Activated effector memory CD4-positive, alpha-beta T cell treated with anti-CD3 and anti-CD28 coated beads, Interleukin-2, amount 50 U/mL, for 16 hours (primary cell): ENCODE results near the gene CNOT6.
"Not testable (repeated sequence)": the region's sequence is repeated elsewhere in the genome, so short reads cannot be mapped to it uniquely, and the experiment has no call there.

Source experiments
- DNase-seq: peaks from one replicate; pipeline ENCODE4 v3.0.0-alpha.2; 2020

CNOT6 gene

DNA sequence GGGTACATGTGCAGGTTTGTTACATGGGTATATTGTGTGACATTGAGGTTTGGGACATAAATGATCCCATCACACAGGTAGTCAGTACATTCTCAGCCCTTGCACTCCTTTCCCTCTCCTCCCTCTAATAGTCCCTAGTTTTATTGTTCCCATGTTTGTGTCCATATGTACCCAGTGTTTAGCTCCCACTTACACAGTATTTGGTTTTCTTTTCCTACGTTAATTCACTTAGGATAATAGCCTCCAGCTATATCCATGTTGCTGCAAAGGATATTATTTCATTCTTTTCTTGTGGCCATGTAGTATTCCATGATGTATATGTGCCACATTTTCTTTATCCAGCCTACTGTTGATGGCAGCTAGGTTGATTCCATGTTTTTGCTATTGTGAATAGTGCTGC is 27.4 kb downstream of the CNOT6 start:
- DNase-seq, result no peak

DNA sequence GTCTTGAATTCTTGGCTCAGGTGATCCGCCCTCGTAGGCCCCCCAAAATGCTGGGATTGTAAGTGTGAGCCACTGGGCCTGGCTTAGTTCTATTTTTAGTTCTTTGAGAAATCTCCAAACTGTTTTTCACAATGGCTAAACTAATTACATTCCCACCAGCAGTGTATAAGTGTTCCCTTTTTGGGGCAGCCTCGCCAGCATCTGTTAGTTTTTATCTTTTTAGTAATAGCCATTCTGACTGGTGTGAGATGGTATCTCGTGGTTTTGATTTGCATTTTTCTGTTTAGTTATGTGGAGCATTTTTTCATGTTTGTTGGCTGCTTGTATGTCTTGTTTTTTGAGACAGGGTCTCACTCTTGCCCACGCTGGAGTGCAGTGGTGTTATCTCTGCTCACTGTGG is 28.2 kb downstream of the CNOT6 start:
- DNase-seq, result no peak

DNA sequence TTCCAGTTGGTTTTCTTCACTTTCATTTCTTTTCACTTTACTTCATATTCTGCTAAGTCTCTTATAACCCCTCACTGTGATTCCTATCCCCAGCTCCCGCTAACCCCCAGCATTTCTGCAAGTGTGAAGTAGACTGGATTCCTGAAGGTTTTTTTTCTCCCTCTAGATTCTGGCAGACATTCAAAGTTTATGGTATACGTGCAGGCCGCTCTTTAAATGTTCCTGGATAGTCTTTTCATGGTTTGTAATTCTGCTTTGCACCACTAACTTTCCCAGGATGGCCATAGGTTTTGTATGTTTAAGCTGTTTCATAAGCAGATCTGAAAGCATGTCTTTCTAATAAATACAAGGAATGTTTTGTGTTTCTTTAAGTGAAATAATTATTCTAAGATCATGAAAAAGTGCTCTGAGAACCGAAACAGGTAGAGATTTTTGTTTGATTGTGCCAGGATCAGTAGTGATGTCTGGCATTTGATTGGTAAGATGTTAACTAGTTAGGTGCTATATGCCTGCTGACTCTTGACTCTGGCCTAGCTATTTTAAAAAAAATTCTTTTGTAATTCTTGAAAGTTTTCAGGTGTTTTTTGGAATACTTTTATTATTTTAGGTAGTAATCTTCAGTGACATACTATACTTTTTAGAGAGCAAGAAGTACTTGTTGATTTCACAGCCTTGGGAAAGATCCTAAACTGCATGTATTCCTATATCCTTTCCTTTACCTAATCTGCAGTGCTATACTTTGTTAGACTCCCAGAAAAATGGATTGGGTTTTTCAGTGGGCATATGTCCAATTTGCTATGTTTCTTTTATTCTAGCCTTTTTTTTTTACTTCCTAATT is 29.7 kb downstream of the CNOT6 start:
- DNase-seq, result no peak

DNA sequence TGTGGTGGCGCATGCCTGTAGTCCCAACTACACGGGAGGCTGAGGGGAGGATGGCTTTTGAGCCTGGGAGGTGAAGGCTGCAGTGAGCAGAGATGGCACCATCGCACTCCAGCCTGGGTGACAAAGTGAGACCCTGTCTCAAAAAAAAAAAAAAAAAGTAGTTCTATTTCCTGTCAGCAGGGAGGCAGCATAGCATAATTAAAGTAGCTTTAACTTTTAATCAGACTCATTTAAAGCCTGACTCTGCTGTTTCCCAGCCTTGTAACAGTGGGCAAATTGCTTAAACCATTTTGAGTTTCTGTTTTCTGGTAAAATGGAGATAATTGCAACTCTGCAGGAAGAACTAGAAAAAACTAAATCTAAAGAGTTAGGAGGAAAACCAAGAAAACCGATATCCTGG is 31.2 kb downstream of the CNOT6 start:
- no peak for DNase-seq

DNA sequence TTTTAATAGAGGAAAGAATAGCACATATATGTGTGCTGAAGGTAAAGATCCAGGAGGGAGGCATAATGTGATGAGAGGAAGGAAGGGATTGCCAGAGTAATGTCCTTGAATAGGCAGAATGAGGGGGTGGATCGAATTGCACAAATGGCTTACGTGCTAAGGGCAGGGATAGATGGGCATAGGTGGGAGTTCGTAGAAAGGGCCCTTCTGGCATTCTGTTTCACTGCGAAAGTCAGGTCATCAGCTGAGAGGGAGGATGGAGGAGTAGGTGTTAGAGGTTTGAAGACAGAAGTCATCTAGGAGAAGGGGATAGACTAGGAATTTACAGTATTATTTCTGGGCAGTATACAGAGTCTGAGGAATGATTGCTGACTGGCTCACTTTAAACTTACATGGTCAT is 32.1 kb downstream of the CNOT6 start:
- DNase-seq, result no peak

DNA sequence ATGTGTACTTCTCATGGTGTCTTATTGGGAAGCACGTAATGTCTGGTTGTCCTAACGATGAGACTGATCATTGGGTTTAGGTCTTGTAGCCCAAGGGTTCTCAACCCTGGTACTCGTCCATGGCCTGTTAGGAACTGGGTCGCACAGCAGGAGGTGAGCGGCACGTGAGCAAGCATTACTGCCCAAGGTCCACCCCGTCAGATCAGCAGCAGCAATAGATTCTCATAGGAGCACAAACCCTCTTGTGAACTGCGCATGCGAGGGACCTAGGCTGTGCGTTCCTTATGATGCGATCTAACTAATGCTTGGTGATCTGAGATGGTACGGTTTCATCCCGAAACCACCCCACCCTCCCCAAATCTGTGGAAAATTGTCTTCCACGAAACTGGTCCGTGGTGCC is 33.5 kb downstream of the CNOT6 start:
- no peak for DNase-seq

DNA sequence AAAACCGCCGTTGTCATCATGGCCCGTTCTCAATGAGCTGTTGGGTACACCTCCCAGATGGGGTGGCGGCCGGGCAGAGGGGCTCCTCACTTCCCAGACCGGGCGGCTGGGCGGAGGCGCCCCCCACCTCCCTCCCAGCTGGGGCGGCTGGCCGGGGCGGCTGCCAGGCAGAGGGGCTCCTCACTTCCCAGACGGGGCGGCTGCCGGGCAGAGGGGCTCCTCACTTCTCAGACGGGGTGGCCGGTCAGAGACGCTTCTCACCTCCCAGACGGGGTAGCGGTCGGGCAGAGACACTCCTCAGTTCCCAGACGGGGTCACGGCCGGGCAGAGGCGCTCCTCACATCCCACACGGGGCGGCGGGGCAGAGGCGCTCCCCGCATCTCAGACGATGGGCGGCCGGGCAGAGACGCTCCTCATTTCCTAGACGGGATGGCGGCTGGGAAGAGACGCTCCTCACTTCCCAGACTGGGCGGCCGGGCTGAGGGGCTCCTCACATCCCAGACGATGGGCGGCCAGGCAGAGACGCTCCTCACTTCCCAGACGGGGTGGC is 36.9 kb downstream of the CNOT6 start:
- DNase-seq, result not testable (repeated sequence)

DNA sequence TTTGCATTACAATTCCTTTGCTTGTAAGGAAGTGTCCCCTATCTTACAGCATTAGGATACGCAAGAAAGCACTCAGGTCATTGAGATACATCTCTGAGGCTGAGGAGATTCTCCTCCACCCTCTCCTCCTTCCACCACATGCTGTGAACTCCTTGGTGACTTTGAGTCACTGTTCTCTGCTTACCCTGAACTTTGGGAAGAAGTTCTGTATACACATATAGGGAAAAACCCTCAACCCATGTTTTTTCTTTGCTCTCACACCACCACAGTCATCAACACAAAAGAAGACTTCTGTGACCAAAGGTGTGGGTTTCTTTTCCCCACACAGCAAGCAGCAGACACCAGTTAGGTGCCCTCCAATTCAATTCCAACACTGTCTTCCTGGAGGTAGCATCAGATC is 38.1 kb downstream of the CNOT6 start:
- DNase-seq, result no peak

DNA sequence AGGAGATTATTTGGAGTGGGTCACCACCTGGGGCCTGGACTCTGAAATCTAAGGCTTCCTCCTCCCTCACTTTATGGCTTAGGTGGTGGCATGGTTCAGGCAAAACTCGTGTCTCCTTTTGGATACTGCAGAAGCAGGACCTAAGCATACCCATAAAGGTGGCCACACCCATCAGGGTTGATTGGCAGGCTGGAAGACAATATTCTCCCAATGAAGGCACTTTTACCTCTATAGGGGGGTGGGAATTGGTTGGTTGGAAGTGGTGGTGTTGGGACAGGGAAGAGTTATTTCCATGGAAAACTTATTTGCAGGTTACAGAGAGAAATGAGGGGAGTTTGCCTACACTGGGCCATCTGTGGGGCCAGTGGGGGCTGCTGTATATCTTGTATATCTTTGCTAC is 39.7 kb downstream of the CNOT6 start:
- no peak for DNase-seq

DNA sequence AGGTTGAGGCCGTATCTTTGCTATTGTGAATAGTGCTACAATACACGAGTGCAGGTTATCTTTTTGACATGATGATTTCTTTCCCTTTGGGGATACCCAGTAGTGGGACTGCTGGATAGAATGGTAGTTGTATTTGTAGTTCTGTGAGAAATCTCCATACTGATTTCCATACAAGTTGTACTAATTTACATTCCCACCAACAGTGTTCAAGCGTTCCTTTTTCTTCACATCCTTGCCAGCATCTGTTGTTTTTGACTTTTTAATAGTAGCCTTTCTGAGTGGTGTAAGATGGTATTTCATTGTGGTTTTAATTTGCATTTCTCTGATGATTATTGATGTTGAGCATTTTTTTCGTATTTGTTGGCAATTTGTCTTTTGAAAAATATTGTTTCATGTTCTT is 41.4 kb downstream of the CNOT6 start:
- DNase-seq, result no peak

DNA sequence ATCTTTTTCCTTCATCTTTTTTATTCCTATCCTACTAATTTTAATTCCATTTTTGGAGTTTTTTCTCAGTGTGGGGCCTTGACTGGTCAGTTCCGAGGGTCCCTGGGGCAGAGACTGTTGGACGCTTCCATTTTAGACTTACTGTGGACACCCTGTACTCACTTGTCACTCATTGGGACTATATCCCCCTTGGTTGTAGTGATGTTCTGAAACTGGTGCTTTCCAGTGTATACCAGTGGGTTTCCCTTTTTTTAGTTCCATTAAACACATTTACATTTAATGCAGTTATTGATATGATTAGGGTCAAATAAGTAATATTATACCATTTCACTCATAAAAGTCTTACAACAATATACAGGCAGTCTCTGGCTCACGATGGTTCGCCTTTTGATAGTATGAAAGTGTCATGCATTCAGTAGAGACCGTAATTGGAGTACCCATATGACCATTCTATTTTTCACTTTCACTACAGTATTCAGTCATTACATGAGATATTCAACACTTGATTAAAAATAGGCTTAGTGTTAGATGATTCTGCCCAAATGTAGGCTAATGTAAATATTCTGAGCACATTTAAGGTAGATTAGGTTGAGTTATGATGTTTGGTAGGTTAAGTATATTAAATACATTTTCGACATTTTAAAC is 46.0 kb downstream of the CNOT6 start:
- no peak for DNase-seq

DNA sequence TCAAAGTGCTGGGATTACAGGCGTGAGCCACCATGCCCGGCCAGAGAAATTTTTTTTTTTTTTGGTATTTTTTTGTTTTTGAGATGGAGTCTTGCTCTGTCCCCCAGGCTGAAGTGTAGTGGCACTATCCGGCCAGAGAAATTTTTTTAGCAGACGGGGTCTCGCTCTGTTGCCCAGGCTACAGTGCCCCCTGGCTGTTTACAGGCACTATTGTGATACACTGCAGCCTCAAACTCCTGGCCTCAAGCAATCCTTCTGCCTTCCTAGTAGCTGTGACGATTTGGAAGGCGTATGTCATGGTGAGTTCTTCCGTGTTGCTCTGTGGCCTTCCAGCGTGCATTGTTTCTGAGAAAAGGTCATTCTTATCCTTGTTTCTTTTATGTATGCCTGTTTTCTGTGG is 47.5 kb downstream of the CNOT6 start:
- no peak for DNase-seq

DNA sequence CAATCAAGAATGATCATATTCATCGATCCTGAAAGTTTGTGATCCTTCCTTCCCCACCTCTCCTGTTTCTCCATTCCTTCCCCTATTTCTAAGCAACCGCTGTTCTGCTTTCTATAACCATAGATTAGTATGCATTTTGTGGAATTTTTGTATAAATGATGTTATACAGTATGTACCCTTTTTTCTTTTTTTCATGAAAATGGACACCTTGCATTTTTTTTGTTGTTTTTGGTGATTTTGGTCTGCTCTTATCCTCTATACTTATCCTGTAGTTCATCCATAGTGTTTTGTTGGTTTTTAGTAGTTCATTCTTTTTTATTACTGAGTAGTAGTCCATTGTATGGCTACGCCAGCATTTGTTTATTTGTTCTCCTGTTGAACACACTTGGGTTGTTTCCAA is 51.1 kb downstream of the CNOT6 start:
- no peak for DNase-seq

DNA sequence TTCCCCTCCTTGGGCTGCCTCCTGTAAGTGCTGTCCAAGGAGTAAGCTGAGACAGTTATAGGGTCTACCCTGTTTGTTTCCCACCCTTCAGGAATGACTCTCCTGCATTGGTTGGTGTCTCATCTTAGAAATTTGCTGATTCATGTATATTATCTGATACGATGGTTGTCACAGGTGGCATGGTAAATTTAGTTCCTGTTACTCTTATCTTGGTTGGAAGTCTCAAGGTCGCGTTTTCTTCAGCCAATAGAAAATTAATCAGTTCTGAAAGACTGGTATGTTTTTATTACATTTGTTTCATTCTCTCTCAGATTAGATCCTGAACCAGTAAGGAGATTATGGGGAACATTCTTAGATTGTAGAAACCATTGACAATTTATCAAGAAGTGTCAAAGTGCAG is 54.4 kb downstream of the CNOT6 start:
- no peak for DNase-seq

DNA sequence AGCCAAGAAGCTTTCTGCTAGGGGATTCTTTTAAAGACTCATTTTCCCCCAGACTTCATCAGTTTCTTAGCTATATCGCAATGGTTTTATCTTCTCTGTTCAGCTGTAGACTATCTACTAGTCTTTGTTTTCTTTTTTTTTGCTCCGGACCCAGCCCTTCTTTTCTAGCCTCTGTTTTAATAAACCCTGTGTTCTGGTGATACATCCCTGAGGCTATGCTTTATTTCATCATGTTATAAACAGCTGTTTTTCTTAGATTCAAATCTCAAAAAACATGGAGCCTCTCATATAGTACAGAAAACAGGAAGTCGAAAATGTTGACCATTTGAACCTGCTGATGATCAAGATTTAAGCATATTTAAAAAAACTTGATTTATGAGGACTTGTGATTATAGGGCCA is 59.4 kb downstream of the CNOT6 start:
- no peak for DNase-seq

DNA sequence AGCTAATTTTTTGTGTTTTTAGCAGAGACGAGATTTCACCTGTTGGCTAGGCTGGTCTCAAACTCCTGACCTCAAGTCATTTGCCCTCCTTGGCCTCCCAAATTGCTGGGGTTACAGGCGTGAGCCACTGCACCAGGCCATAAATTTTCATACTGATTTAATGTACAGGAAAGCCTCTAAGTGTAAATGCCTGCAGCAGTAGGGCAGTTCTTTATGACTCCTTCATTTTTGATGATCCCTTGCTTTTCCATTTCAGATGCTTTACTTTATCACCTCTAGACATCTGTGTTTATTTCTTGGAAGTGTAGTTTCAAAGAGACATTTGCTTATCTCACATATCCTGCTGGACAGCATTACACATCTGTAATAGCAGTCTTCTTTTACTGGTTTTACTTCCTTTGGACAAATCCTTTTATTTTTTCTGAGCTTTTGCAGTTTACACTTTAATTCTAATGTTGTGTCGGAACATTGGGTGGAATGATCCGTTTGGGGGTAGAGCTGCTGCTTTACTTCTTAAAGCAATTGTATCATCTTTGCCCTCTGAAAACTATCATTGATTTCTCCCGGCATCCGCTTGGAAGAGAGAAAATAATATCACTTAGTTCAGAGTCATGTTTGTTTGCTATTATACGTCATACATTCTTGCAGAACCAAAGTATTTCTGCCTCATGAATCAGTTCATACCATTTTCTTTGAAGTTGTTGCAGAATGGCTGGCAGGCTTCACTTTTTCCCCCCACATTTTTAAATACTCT is 61.2 kb downstream of the CNOT6 start:
- no peak for DNase-seq

DNA sequence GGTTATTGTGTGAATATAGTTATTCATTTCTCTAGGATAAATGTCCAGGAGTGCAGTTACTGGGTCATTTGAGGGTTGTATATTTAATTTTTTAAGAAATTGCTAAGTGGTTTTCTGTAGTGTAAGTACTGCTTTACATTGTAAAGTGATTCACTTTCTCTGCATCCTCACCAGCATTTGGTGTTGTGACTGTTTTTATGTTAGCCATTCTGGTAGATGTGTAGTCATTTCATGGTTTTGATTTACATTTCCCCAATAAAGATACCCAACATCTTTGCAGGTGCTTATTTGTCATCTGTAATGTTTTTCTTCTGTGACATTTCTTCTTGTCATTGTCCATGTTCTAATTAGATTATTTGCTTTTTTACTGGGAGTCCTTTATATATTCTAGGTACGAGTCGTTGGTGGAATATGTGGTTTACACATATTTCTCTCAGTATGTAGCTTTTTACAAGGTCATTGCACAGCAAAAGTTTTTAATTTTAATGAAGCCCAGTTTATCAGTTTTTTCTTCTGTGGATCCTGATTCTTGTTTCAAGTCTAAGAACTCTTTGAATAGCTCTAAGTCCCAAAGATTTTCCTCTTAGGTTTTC is 63.1 kb downstream of the CNOT6 start:
- DNase-seq, result no peak

DNA sequence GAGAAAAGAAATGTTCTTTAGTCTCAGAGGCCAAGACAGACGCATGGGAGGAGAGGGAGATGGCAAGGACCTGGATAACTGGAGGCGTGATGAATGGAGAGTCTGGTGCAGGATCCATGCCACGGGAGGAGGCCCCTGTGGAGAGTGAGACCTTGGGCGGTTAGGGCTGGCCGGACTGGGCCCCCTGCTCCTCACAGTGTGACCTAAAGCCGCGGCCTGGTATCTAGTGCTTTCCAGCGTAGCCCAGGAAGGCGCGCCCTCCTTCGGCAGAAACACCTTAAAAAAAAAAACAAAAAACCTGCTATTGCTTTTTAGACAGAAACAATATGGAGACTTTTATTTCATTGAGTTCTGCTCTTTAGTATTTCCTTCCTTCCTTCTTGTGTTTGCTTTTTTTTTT is 64.1 kb downstream of the CNOT6 start:
- DNase-seq, result no peak

DNA sequence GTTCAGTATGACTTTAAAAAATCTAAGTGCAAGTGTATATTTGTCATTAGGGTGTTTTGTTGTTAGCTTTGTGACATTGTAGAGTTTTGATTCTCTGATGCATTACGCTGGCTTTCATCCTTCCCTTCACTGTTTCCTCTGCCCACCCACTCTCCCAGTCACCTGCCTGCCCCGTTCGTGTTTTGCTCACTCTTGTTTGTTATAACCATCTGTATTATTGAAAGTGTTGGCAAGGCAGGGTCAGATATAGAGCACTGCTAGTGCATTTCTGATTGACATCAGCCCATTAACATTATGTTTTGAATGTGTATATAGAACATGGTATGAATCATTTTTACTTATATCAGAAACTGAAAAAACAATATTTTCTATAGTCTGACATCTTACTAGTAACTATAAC is 69.8 kb downstream of the CNOT6 start:
- DNase-seq, result no peak

DNA sequence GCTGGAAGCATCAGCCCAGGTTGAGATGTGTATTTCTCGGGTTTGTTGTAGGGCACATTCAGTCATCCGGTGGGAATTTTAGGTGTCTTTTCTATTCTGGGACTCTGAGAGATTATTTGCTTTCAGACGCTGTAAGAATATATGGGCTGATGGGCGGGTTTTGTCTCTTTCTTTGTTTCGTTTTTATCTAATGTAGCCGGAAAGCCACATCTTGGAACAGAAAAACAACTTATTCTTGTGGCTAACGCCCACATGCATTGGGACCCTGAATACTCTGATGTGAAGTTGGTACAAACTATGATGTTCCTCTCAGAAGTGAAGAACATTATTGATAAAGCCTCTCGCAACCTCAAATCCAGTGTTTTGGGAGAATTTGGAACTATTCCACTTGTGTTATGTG is 74.7 kb downstream of the CNOT6 start:
- no peak for DNase-seq

DNA sequence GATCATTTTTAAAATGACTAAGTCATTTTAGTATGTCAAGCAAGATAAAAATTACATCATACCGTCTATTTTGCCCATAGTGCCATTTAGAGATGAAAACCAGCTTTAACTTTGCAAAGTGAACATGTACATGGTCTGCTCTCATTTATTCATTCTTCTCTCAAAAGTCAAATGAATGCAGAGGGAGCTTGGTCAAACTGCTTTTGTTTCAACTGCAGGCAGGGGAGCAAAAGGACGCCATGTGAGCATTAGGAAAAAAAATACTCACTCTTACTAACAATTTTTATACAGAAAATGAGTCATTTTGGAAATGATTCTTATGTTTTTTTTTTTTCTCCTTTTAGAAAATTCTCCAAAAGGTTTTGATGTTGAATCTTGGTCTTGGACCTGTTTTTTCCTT is 81.4 kb downstream of the CNOT6 start:
- no peak for DNase-seq

DNA sequence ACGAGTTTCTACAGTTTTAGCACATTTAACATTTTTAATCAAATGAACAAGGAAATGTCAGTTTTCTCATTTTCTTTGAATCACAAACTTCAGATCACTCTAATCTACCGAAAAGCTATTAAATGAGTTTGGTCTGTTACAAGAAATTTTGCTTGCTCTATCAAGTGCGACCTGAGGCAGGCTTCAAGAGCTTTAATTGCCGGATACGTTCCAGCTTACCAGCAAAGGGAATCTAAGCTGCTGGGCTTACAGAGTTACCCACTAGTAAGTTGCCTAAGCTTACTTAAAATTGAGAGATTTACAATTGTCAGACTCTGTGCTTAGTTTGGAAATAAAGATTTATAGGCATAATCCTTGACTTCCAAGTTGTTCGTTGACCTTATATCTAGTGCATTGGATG is 86.5 kb downstream of the CNOT6 start:
- no peak for DNase-seq

DNA sequence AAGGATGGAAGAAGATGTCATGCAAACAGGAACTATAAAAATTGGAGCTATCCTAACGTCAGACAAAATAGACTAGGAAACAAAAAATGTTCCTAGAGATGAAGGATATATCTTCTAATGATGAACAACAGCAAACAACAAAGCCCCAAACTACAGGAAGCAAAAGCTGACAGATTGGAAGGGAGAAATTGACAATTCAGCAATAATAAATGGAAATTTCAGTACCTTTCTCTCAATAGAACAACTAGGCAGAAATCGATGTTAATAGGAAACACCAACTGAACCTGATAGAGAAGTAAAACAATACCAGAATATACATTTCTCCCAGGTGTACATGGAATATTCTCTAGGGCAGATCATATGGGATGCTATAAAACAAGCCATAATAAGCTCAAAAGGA is 89.6 kb downstream of the CNOT6 start:
- DNase-seq, result no peak
